Thymus (tissue), 14 donors: Measurements from ENCODE around the gene SAMD11. TPM values are rescaled to one million over a fixed set of nuclear protein-coding genes. Genes with fewer than 3 reads are reported as not detected.
"Not testable (repeated sequence)": the region's sequence is repeated elsewhere in the genome, so short reads cannot be mapped to it uniquely, and the experiment has no call there.

Experiments
- DNase-seq, 9 donors: peaks; one replicate each; pipeline ENCODE4 v3.0.0-alpha.2; 2013; ENCODE audit warnings: low spot score in 9 of 9, low read depth in 6 of 9, missing footprints in 1 of 9
- H3K27ac ChIP-seq, 2 donors: one replicate each; pipeline ENCODE4 v1.5.1; 2013; ENCODE audit warnings: control low read depth in 1 of 2, low read depth in 1 of 2, low read length in 1 of 2, mild to moderate bottlenecking in 1 of 2, moderate library complexity in 1 of 2
- H3K27me3 ChIP-seq, 2 donors: one replicate each; pipeline ENCODE4 v1.5.1; 2013; ENCODE audit warnings: low read length in 1 of 2; ENCODE audit not compliant: control insufficient read depth in 2 of 2, insufficient read depth in 1 of 2
- H3K36me3 ChIP-seq, 2 donors: one replicate each; pipeline ENCODE4 v1.5.1; 2013; ENCODE audit warnings: low read length in 1 of 2, mild to moderate bottlenecking in 1 of 2, moderate library complexity in 1 of 2; ENCODE audit not compliant: control insufficient read depth in 2 of 2, insufficient read depth in 2 of 2
- H3K4me1 ChIP-seq, 2 donors: one replicate each; pipeline ENCODE4 v1.5.1; 2013; ENCODE audit warnings: low read length in 2 of 2; ENCODE audit not compliant: control insufficient read depth in 2 of 2, insufficient read depth in 2 of 2
- H3K4me3 ChIP-seq, 2 donors: one replicate each; pipeline ENCODE4 v1.5.1; 2013; ENCODE audit warnings: low read length in 2 of 2, control low read depth in 1 of 2, mild to moderate bottlenecking in 1 of 2
- H3K9me3 ChIP-seq, 2 donors: one replicate each; pipeline ENCODE4 v1.5.1; 2013; ENCODE audit warnings: low read length in 1 of 2, mild to moderate bottlenecking in 1 of 2; ENCODE audit not compliant: control insufficient read depth in 2 of 2, insufficient read depth in 1 of 2
- WGBS: extraction: QIAGEN DNeasy Blood & Tissue Kit; methylation state at CpG from one replicate; pipeline ENCODE4 v1.1.7; 2013; 5-methylcytosine and 5-hydroxymethylcytosine counted together
- long read RNA-seq, 10 donors: transcript quantifications; one replicate each; lab custom pipeline, GENCODE V29; 2026
- polyA plus RNA-seq: library from polyadenylated mRNA; stranded (reverse); fragments of 200-250 nt; gene quantifications from one replicate; pipeline ENCODE4 v1.2.3, GENCODE V29; 2013
- total RNA-seq: library from RNA; stranded (reverse); fragments of 120-200 nt; gene quantifications from one replicate; pipeline ENCODE4 v1.2.4, GENCODE V29; 2013
- donor health status: healthy.

Gene SAMD11
- total RNA-seq = 0.38 TPM
- 1.7 TPM for polyA plus RNA-seq
- long read RNA-seq, donor 1 = 0 reads
- long read RNA-seq, donor 2, partial matches to known transcripts = 0 of 19 reads
- long read RNA-seq, donor 2, other reads (novel, unspliced or antisense) = 19 of 19 reads
- long read RNA-seq, donor 3, partial matches to known transcripts = 0 of 8 reads
- long read RNA-seq, donor 3, other reads (novel, unspliced or antisense) = 8 of 8 reads
- long read RNA-seq, donor 4 = 0 reads
- long read RNA-seq, donor 5, partial matches to known transcripts = 0 of 1 reads
- long read RNA-seq, donor 5, other reads (novel, unspliced or antisense) = 0 of 1 reads
- long read RNA-seq, donor 6 = 0 reads
- long read RNA-seq, donor 7 = 0 reads
- long read RNA-seq, donor 8 = 0 reads
- long read RNA-seq, donor 9 = 0 reads
- long read RNA-seq, donor 10 = 0 reads

GRCh38 chr1:923131-923990 lies at the start of gene SAMD11:
Gene SAMD11, plus strand, starts transcription at chr1:923923. Its CDS starts 509 bp downstream, at chr1:924432.
- Histone ChIP-seq H3K27me3 (peaks cover 78 to 96% of the 10 kb centered on the region in 2 donors), H3K4me3 (peak within 1 kb of the TSS in 1 of 2 donors; percentile 47), H3K36me3 (no peaks in the 10 kb centered on the region), H3K4me1 (peaks cover 20 to 28% of the 10 kb centered on the region in 2 donors), H3K27ac (no peak within 1 kb of the TSS), H3K9me3 (peaks cover 1 to 8% of the 10 kb centered on the region in 2 donors)
- 5% methylated on average over 72 of the region's 72 CpGs for WGBS
- peak in 7 of 9 donors; percentile 37 to 81 (median 48) for DNase-seq

- not testable (repeated sequence) for DNase-seq
Measured at GRCh38 chr1:876428-877208, 47.1 kb upstream of the SAMD11 start.

GRCh38 chr1:877209-877986 lies 46.3 kb upstream of the SAMD11 start:
- DNase-seq, H3K9me3 ChIP-seq, H3K4me3 ChIP-seq, H3K4me1 ChIP-seq, H3K36me3 ChIP-seq, H3K27ac ChIP-seq, H3K27me3 ChIP-seq: not testable (repeated sequence)
- 91% methylated on average over 5 of the region's 5 CpGs for WGBS

More at GRCh38 chr1:876428-877208, 47.1 kb upstream of the SAMD11 start:
- H3K27me3 ChIP-seq, H3K9me3 ChIP-seq, H3K36me3 ChIP-seq, H3K4me3 ChIP-seq, H3K27ac ChIP-seq, H3K4me1 ChIP-seq: not testable (repeated sequence)
- 87% methylated on average over 8 of the region's 8 CpGs for WGBS

- H3K27me3 ChIP-seq, H3K4me3 ChIP-seq, H3K36me3 ChIP-seq, H3K4me1 ChIP-seq, H3K9me3 ChIP-seq, H3K27ac ChIP-seq, DNase-seq: not testable (repeated sequence)
- WGBS = 70% methylated on average over 2 of the region's 2 CpGs
Measured at GRCh38 chr1:880511-880910, 43.2 kb upstream of the SAMD11 start.

GRCh38 chr1:880915-881314 lies 42.8 kb upstream of the SAMD11 start:
- H3K27me3 ChIP-seq, H3K4me1 ChIP-seq, H3K27ac ChIP-seq, DNase-seq, H3K4me3 ChIP-seq, H3K36me3 ChIP-seq, H3K9me3 ChIP-seq: not testable (repeated sequence)
- 96% methylated on average over 2 of the region's 2 CpGs for WGBS

- H3K9me3 ChIP-seq = no peaks in the 10 kb centered on the region
- H3K27me3 ChIP-seq = peaks cover 2 to 22% of the 10 kb centered on the region in 2 donors
- no peak overlapping the region for H3K4me3 ChIP-seq
- no peak for DNase-seq
- 91% methylated on average over 1 of the region's 1 CpG for WGBS
- H3K4me1 ChIP-seq = no peaks in the 10 kb centered on the region
- H3K36me3 ChIP-seq = no peaks in the 10 kb centered on the region
- H3K27ac ChIP-seq = no peak overlapping the region
Measured at GRCh38 chr1:886311-886710, 37.4 kb upstream of the SAMD11 start.

GRCh38 chr1:886760-887159 lies 37.0 kb upstream of the SAMD11 start:
- no peaks in the 10 kb centered on the region for H3K36me3 ChIP-seq
- H3K27ac ChIP-seq = no peak overlapping the region
- WGBS = 98% methylated on average over 11 of the region's 11 CpGs
- H3K4me3 ChIP-seq = no peak overlapping the region
- no peaks in the 10 kb centered on the region for H3K9me3 ChIP-seq
- no peak for DNase-seq
- H3K4me1 ChIP-seq = no peaks in the 10 kb centered on the region
- H3K27me3 ChIP-seq = peaks cover 2 to 22% of the 10 kb centered on the region in 2 donors

- H3K4me3 ChIP-seq = no peak overlapping the region
- peaks cover 2 to 17% of the 10 kb centered on the region in 2 donors for H3K27me3 ChIP-seq
Measured at GRCh38 chr1:888297-888696, 35.4 kb upstream of the SAMD11 start.

More at GRCh38 chr1:888297-888696, 35.4 kb upstream of the SAMD11 start:
- Histone ChIP-seq H3K4me1 (no peaks in the 10 kb centered on the region), H3K36me3 (no peaks in the 10 kb centered on the region), H3K9me3 (no peaks in the 10 kb centered on the region), H3K27ac (no peak overlapping the region)
- DNase-seq = no peak
